Prostate gland (tissue), 2 donors: ENCODE results near the gene SSR1.

Source experiments
- CTCF ChIP-seq, 4 experiments: fragments of 200-600 bp in 2 of 4; fragments of 450-650 bp in 2 of 4; sonication (generic) in 2 of 4; IDR thresholded peaks; 1 replicate in 3 of 4; 2 replicates in 1 of 4; pipeline ENCODE4 v1.5.1; 2016 to 2019; ENCODE audit warnings: antibody characterized with exemption in 4 of 4, mild to moderate bottlenecking in 2 of 4, moderate library complexity in 2 of 4
- POLR2A ChIP-seq: fragments of 450-650 bp; IDR thresholded peaks from one replicate; pipeline ENCODE4 v1.6.1; 2016; ENCODE audit warnings: antibody characterized with exemption, mild to moderate bottlenecking

GRCh38 chr6:7273709-7274108 is 39.3 kb downstream of the SSR1 start:
- TF ChIP-seq CTCF (IDR thresholded peaks at IDR 0.05), result no peak
- no peak for TF ChIP-seq POLR2A
